ENCODE data around the gene HASPIN. TPM values are rescaled to one million over a fixed set of nuclear protein-coding genes. Genes with fewer than 3 reads are reported as not detected.
A peak's percentile ranks its signal among the peaks of the same experiment; 100 is the strongest.

Gene HASPIN
- total and polyA plus RNA-seq, 9 of the 15 experiments (the other 6 are each of a cell fraction or from before 2014, with no cell fraction given): 0.81 to 13.5 (median 9.9) TPM

- TF ChIP-seq TOE1 (IDR thresholded peaks at IDR 0.05; ENCODE audit: borderline replicate concordance) (peak; percentile 95), TOE1 (CRISPR knock-in tag; IDR thresholded peaks at IDR 0.05; ENCODE audit: borderline replicate concordance, low read depth) (no peak), SP1 (CRISPR knock-in tag; IDR thresholded peaks at IDR 0.05) (peak; percentile 57), FOXM1 (IDR thresholded peaks at IDR 0.05; ENCODE audit: low read depth) (peak; percentile 90), FOXM1 (CRISPR knock-in tag; IDR thresholded peaks at IDR 0.05; ENCODE audit: low read depth) (no peak), MLLT1 (IDR thresholded peaks at IDR 0.05) (peak in 1 of 2 experiments; percentile 81; a peak in 2 of 4 replicates), TAF9B (IDR thresholded peaks at IDR 0.05; ENCODE audit: partially characterized antibody) (peak; percentile 69), ZNF282 (CRISPR knock-in tag; IDR thresholded peaks at IDR 0.05) (0 out of 2 replicates have a peak, but pooled peaks have one; percentile 37), TEAD1 (CRISPR knock-in tag; IDR thresholded peaks at IDR 0.05) (0 out of 4 replicates have a peak, but pooled peaks of 1 of the 2 experiments have one; percentile 26), FOXP4 (CRISPR knock-in tag; IDR thresholded peaks at IDR 0.05; ENCODE audit: borderline replicate concordance) (0 out of 2 replicates have a peak, but pooled peaks have one; percentile 34), MYBL2 (IDR thresholded peaks at IDR 0.05; ENCODE audit: low read depth) (peak; percentile 92), MYBL2 (CRISPR knock-in tag; IDR thresholded peaks at IDR 0.05; ENCODE audit: borderline replicate concordance) (peak; percentile 94; the same call in 1 of the 2 replicates), NFYB (IDR thresholded peaks at IDR 0.05; ENCODE audit: extremely low read depth, insufficient read length) (no peak), ARID4B (CRISPR knock-in tag; IDR thresholded peaks at IDR 0.05) (peak; percentile 40; the same call in 1 of the 2 replicates), DPF2 (IDR thresholded peaks at IDR 0.05) (no peak), E2F4 (CRISPR knock-in tag; IDR thresholded peaks at IDR 0.05; ENCODE audit: low read depth) (peak; percentile 99), CBX1 (IDR thresholded peaks at IDR 0.05; ENCODE audit: low read depth) (peak; percentile 82; the same call in 1 of the 2 replicates)
Observed at GRCh38 chr17:3723556-3724377, at the start of gene HASPIN (continued).
